ENCODE results near the gene ATP6V1E1. TPM values are rescaled to one million over a fixed set of nuclear protein-coding genes. Genes with fewer than 3 reads are reported as not detected.
A peak's percentile ranks its signal among the peaks of the same experiment; 100 is the strongest.

ATP6V1E1 gene
- total and polyA plus RNA-seq, 2 donors (not counting 1 experiment from before 2014, with no cell fraction given): 51.3 to 82.6 TPM

GRCh38 chr22:17597217-17597616 lies 31.3 kb downstream of the ATP6V1E1 start:
- no peak overlapping the region for H3K4me2 ChIP-seq (replicated peaks; ENCODE audit: low read depth, low read length, poor library complexity, severe bottlenecking)
- no peak for TF ChIP-seq CTCF (IDR thresholded peaks at IDR 0.05)
- no peak for TF ChIP-seq EZH2 (IDR thresholded peaks at IDR 0.05; ENCODE audit: borderline replicate concordance, insufficient read depth, low read depth, low read length, poor library complexity, severe bottlenecking)
- no peaks in the 10 kb centered on the region for H3K9me3 Mint-ChIP-seq (ENCODE audit: insufficient read depth)
- H3K9ac ChIP-seq (ENCODE audit: low read length): no peak overlapping the region
- H3K4me3 Mint-ChIP-seq: no peak overlapping the region
- H3K9me3 ChIP-seq (ENCODE audit: control extremely low read depth in 1 of 3, control insufficient read depth in 2 of 3, insufficient read depth in 1 of 3, low read length in 2 of 3): peaks cover 0 to 5% (median 5%) of the 10 kb centered on the region in 3 donors
- no peak overlapping the region for H3K27ac ChIP-seq (ENCODE audit: low read length in 2 of 2)
- WGBS (ENCODE audit: insufficient coverage): 94% methylated on average over 2 of the region's 2 CpGs
- no peak for ATAC-seq (ENCODE audit: low read depth)
- no peak overlapping the region for H3K27ac Mint-ChIP-seq
- peaks cover 26 to 27% of the 10 kb centered on the region in 2 donors for H3K4me1 ChIP-seq (ENCODE audit: control insufficient read depth in 2 of 2, insufficient read depth in 2 of 2, low read length in 2 of 2)
- no peaks in the 10 kb centered on the region for H3K79me2 ChIP-seq (ENCODE audit: control insufficient read depth, insufficient read depth, low read length)
- H3K4me3 ChIP-seq (ENCODE audit: control extremely low read depth in 1 of 5, extremely low read depth in 1 of 5, insufficient read depth in 1 of 5, low read depth in 2 of 5, low read length in 4 of 5): no peak overlapping the region
- H4K20me1 ChIP-seq (ENCODE audit: control insufficient read depth, insufficient read depth, low read length, poor library complexity, severe bottlenecking): peaks cover 48% of the 10 kb centered on the region
- peaks cover 3 to 62% of the 10 kb centered on the region in 2 experiments for H3K36me3 ChIP-seq (replicated peaks in 1 of 2; ENCODE audit: control extremely low read depth in 1 of 2, control insufficient read depth in 1 of 2, extremely low read depth in 1 of 2, insufficient read depth in 2 of 2, low read length in 1 of 2)
- CTCF ChIA-PET: no interaction called here
- no peak overlapping the region for H2AFZ ChIP-seq (ENCODE audit: insufficient read depth, low read depth, low read length, poor library complexity, severe bottlenecking)
- DNase-seq: no peak
- H3K4me1 Mint-ChIP-seq: peaks cover 30% of the 10 kb centered on the region
- intact Hi-C loops (cut with micrococcal nuclease): no loop called here
- POLR2A ChIA-PET: interaction anchor here (0.7 kb wide), 1 partner anchor 41 kb away, joined by 3 read pairs; the partner anchor contains the start of gene BCL2L13
- no peaks in the 10 kb centered on the region for H3K27me3 ChIP-seq (replicated peaks in 1 of 4; ENCODE audit: control extremely low read depth in 1 of 4, control insufficient read depth in 3 of 4, insufficient read depth in 4 of 4, low read length in 3 of 4)
- no peaks in the 10 kb centered on the region for H3K27me3 Mint-ChIP-seq

DNA sequence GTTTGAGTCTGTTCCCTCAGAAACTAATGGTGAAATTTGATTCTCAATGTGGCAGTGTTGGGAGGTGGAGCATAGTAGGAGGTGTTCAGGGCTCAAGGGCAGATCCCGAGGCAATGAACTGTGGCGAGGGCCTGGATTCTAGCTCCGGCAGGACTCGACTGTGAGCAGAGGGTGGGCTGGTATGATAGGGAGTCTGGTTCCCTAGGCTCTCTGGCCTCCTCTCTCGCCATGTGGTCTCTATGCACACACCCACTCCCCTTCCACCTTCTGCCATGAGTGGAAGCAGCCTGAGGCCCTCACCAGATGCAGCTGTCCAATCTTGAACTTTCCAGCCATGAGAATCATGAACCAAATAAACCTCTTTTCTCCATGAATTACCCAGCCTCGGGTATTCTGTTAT lies 32.3 kb downstream of the ATP6V1E1 start:
- no peak overlapping the region for H3K27ac Mint-ChIP-seq

More for the DNA sequence above, 32.3 kb downstream of the ATP6V1E1 start:
- no peak for TF ChIP-seq CTCF (IDR thresholded peaks at IDR 0.05)
- TF ChIP-seq EZH2 (IDR thresholded peaks at IDR 0.05; ENCODE audit: borderline replicate concordance, insufficient read depth, low read depth, low read length, poor library complexity, severe bottlenecking): no peak
- WGBS (ENCODE audit: insufficient coverage): 96% methylated on average over 4 of the region's 6 CpGs
- H3K27me3 ChIP-seq (replicated peaks in 1 of 4; ENCODE audit: control extremely low read depth in 1 of 4, control insufficient read depth in 3 of 4, insufficient read depth in 4 of 4, low read length in 3 of 4): no peaks in the 10 kb centered on the region
- H2AFZ ChIP-seq (ENCODE audit: insufficient read depth, low read depth, low read length, poor library complexity, severe bottlenecking): no peak overlapping the region
- no peak overlapping the region for H3K9ac ChIP-seq (ENCODE audit: low read length)
- H3K79me2 ChIP-seq (ENCODE audit: control insufficient read depth, insufficient read depth, low read length): no peaks in the 10 kb centered on the region
- H3K4me1 ChIP-seq (ENCODE audit: control insufficient read depth in 2 of 2, insufficient read depth in 2 of 2, low read length in 2 of 2): peaks cover 26 to 27% of the 10 kb centered on the region in 2 donors
- ChIA-PET CTCF (no interaction called here), POLR2A (no interaction called here)
- H3K9me3 ChIP-seq (ENCODE audit: control extremely low read depth in 1 of 3, control insufficient read depth in 2 of 3, insufficient read depth in 1 of 3, low read length in 2 of 3): peaks cover 0 to 5% (median 5%) of the 10 kb centered on the region in 3 donors
- H3K4me3 ChIP-seq (ENCODE audit: control extremely low read depth in 1 of 5, extremely low read depth in 1 of 5, insufficient read depth in 1 of 5, low read depth in 2 of 5, low read length in 4 of 5): no peak overlapping the region
- ATAC-seq (ENCODE audit: low read depth) (no peak), DNase-seq (no peak)
- no peak overlapping the region for H3K4me2 ChIP-seq (replicated peaks; ENCODE audit: low read depth, low read length, poor library complexity, severe bottlenecking)
- H3K27me3 Mint-ChIP-seq: no peaks in the 10 kb centered on the region
- peaks cover 30% of the 10 kb centered on the region for H3K4me1 Mint-ChIP-seq
- H3K4me3 Mint-ChIP-seq: peak overlapping the region; percentile 10
- H4K20me1 ChIP-seq (ENCODE audit: control insufficient read depth, insufficient read depth, low read length, poor library complexity, severe bottlenecking): peaks cover 41% of the 10 kb centered on the region
- H3K27ac ChIP-seq (ENCODE audit: low read length in 2 of 2): no peak overlapping the region
- intact Hi-C loops (cut with micrococcal nuclease): no loop called here
- no peaks in the 10 kb centered on the region for H3K9me3 Mint-ChIP-seq (ENCODE audit: insufficient read depth)
- peaks cover 3 to 68% of the 10 kb centered on the region in 2 experiments for H3K36me3 ChIP-seq (replicated peaks in 1 of 2; ENCODE audit: control extremely low read depth in 1 of 2, control insufficient read depth in 1 of 2, extremely low read depth in 1 of 2, insufficient read depth in 2 of 2, low read length in 1 of 2)
